B cell (primary cell): Measurements from ENCODE around the gene DHRS1. TPM values are rescaled to one million over a fixed set of nuclear protein-coding genes. Genes with fewer than 3 reads are reported as not detected.

Source experiments
- ATAC-seq: fragments of 200-7000 bp; cut with Tn5 transposase; one replicate; pipeline ENCODE4 v1.10.0; 2021; ENCODE audit warnings: low read depth, mild to moderate bottlenecking, moderate number of reproducible peaks, moderate library complexity
- CTCF ChIA-PET: fragments of 350-600 bp; sonication (Branson Sonifier 250); formaldehyde crosslinking; loops from one replicate; lab custom pipeline; 2021; ENCODE audit warnings: antibody characterized with exemption, inconsistent platforms; lab: Charles Lee
- POLR2A ChIA-PET: fragments of 350-600 bp; sonication (Branson Sonifier 250); formaldehyde crosslinking; loops from one replicate; lab custom pipeline; 2021; ENCODE audit warnings: antibody characterized with exemption; lab: Charles Lee
- DNase-seq: peaks from one replicate; pipeline ENCODE4 v3.0.0; 2013
- H2AFZ ChIP-seq: 2 replicates; pipeline ENCODE4 v1.6.1; 2012; ENCODE audit warnings: mild to moderate bottlenecking, low read depth, low read length; ENCODE audit not compliant: insufficient read depth, poor library complexity, severe bottlenecking
- H3K27ac ChIP-seq, 2 donors: 1 replicate in 1 of 2; 2 replicates in 1 of 2; pipeline ENCODE4 v1.5.1; 2012 to 2013; ENCODE audit warnings: low read length in 2 of 2, mild to moderate bottlenecking in 2 of 2, moderate library complexity in 1 of 2
- H3K27me3 ChIP-seq, 4 experiments: fragments of 200-600 bp in 1 of 4; sonication (generic) in 1 of 4; replicated peaks in 1 of 4; 1 replicate in 2 of 4; 2 replicates in 2 of 4; pipeline versions ENCODE4 v1.6.1 to v1.7.0; 2013 to 2016; ENCODE audit warnings: low read length in 3 of 4, mild to moderate bottlenecking in 2 of 4, mixed read lengths in 1 of 4, moderate library complexity in 1 of 4; ENCODE audit not compliant: insufficient read depth in 4 of 4, control insufficient read depth in 3 of 4; ENCODE audit errors: control extremely low read depth in 1 of 4
- H3K36me3 ChIP-seq, 2 experiments: replicated peaks in 1 of 2; 1 replicate in 1 of 2; 2 replicates in 1 of 2; pipeline versions ENCODE4 v1.6.1 to v1.7.1; 2013; ENCODE audit warnings: low read length in 1 of 2; ENCODE audit not compliant: insufficient read depth in 2 of 2, control insufficient read depth in 1 of 2; ENCODE audit errors: control extremely low read depth in 1 of 2, extremely low read depth in 1 of 2
- H3K4me1 ChIP-seq, 2 donors: fragments of 200-600 bp in 1 of 2; sonication (generic) in 1 of 2; 1 replicate in 1 of 2; 2 replicates in 1 of 2; pipeline versions ENCODE4 v1.5.1 to v1.6.1; 2013 to 2017; ENCODE audit warnings: low read length in 2 of 2; ENCODE audit not compliant: control insufficient read depth in 2 of 2, insufficient read depth in 2 of 2
- H3K4me2 ChIP-seq: replicated peaks from 2 replicates; pipeline ENCODE3; 2012; ENCODE audit warnings: mild to moderate bottlenecking, low read depth, low read length; ENCODE audit not compliant: poor library complexity, severe bottlenecking
- H3K4me3 ChIP-seq, 5 experiments: fragments of 200-600 bp in 1 of 5; sonication (generic) in 1 of 5; 1 replicate in 3 of 5; 2 replicates in 2 of 5; pipeline versions ENCODE4 v1.5.1 to v1.7.0; 2011 to 2016; ENCODE audit warnings: low read length in 4 of 5, mild to moderate bottlenecking in 4 of 5, low read depth in 2 of 5, control low read depth in 1 of 5, moderate library complexity in 1 of 5; ENCODE audit not compliant: insufficient read depth in 1 of 5; ENCODE audit errors: control extremely low read depth in 1 of 5, extremely low read depth in 1 of 5
- H3K79me2 ChIP-seq: fragments of 200-600 bp; sonication (generic); one replicate; pipeline ENCODE4 v1.6.0; 2016; ENCODE audit warnings: low read length; ENCODE audit not compliant: control insufficient read depth, insufficient read depth
- H3K9ac ChIP-seq: fragments of 200-600 bp; sonication (generic); 2 replicates; pipeline ENCODE4 v1.6.1; 2017; ENCODE audit warnings: mild to moderate bottlenecking, low read length, moderate library complexity
- H3K9me3 ChIP-seq, 3 donors: one replicate each; pipeline versions ENCODE4 v1.6.1 to v1.7.1; 2013; ENCODE audit warnings: low read length in 2 of 3; ENCODE audit not compliant: control insufficient read depth in 2 of 3, insufficient read depth in 1 of 3; ENCODE audit errors: control extremely low read depth in 1 of 3
- H4K20me1 ChIP-seq: 2 replicates; pipeline ENCODE4 v1.6.0; 2012; ENCODE audit warnings: mild to moderate bottlenecking, low read length; ENCODE audit not compliant: insufficient read depth, control insufficient read depth, poor library complexity, severe bottlenecking
- H3K27ac Mint-ChIP-seq: one replicate; pipeline ENCODE4 v1.8.0; 2021; ENCODE audit warnings: mixed read lengths
- H3K27me3 Mint-ChIP-seq: one replicate; pipeline ENCODE4 v1.8.0; 2021; ENCODE audit warnings: mixed read lengths
- H3K4me1 Mint-ChIP-seq: one replicate; pipeline ENCODE4 v1.8.0; 2021; ENCODE audit warnings: mixed read lengths
- H3K4me3 Mint-ChIP-seq: one replicate; pipeline ENCODE4 v1.8.0; 2021; ENCODE audit warnings: mixed read lengths
- H3K9me3 Mint-ChIP-seq: one replicate; pipeline ENCODE4 v1.8.0; 2022; ENCODE audit warnings: mixed read lengths; ENCODE audit not compliant: insufficient read depth
- EZH2 ChIP-seq: IDR thresholded peaks from 2 replicates; pipeline ENCODE4 v1.6.1; 2012; ENCODE audit warnings: borderline replicate concordance, low read depth, mild to moderate bottlenecking, moderate library complexity, low read length; ENCODE audit not compliant: insufficient read depth, poor library complexity, severe bottlenecking
- WGBS: methylation state at CpG from one replicate; pipeline ENCODE4 v1.1.5; 2013; ENCODE audit warnings: missing lambda C conversion rate; ENCODE audit not compliant: insufficient coverage; 5-methylcytosine and 5-hydroxymethylcytosine counted together
- intact Hi-C: fragments of 100-400 bp; cut with micrococcal nuclease; formaldehyde crosslinking; loops from one replicate; pipeline ENCODE4 v1.10.0; 2022
- polyA plus RNA-seq: library from polyadenylated mRNA; depleted of rRNA; stranded (reverse); fragments of >200 nt; gene quantifications from 2 replicates; pipeline ENCODE4 v1.2.3, GENCODE V29; 2012
- total RNA-seq, 2 donors: library from RNA; stranded (reverse); fragments of 120-200 nt in 1 of 2; gene quantifications; 1 replicate in 1 of 2; 2 replicates in 1 of 2; pipeline versions ENCODE4 v1.2.3 to v1.2.4, GENCODE V29; 2013 to 2022
- TF ChIP-seq, protein P1 (sequence below): fragments of 200-600 bp; IDR thresholded peaks from one replicate; pipeline ENCODE4 v1.8.0; 2022; ENCODE audit warnings: antibody characterized with exemption, mild to moderate bottlenecking

Gene DHRS1
- total and polyA plus RNA-seq, 2 donors (not counting 1 experiment from before 2014, with no cell fraction given), result 42.7 to 76.9 TPM

DNA sequence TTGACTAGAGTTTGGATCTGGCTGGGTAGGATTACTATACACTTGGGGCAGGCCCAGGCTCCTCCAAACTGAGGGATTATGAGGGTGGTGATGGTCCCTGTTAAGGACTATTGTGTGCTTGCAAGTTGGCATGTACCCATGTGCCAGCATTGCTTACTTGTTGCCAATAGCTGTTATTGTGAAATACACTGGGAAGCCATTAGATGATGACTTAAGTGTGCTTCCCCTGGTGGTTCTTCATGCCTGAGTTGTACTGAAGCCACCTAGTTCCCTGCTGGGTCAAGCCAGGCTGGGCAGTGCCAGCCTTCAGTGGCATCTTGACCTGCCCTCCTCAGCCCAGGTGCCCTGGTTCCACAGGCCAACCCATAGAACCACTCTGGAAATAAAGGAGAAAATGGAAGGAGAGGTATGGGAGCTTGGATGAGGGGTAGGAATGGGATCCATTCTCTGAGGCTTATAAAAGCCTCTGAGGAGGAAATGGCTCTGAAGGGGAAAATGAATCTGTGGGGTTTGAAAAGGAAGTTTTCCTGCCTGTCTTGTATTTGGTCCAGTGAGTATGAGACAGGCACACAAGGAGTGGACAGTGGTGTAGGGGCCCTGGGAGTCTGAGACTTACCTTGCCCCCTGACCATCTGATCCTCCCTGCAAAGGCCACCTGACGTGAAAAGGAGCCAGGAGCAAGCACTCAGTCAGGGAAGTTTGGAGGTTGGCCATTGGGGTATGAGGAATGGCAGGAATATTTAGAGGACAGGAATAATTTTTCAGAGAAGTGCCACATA lies 12.4 kb upstream of the DHRS1 start:
- H3K9me3 Mint-ChIP-seq, result no peaks in the 10 kb centered on the region
- no peaks in the 10 kb centered on the region for H3K27me3 ChIP-seq
- peaks cover 32% of the 10 kb centered on the region for H4K20me1 ChIP-seq
- peak overlapping the region; percentile 91 for H3K27ac Mint-ChIP-seq
- CTCF ChIA-PET, result interaction anchor here (1.3 to 9.4 kb wide), 11 partner anchors 9 to 124 kb away, joined by 3 to 112 read pairs (median 7); partner anchors contain the start of genes CBLN3, KHNYN, MDP1 and RABGGTA
- H3K4me3 Mint-ChIP-seq, result peak overlapping the region; percentile 84
- POLR2A ChIA-PET, result interaction anchor here (0.6 to 2.0 kb wide), 8 partner anchors 12 to 119 kb away, joined by 3 to 17 read pairs (median 6); partner anchors contain the start of genes CHMP4A, DHRS1, KHNYN and NOP9
- TF ChIP-seq, protein P1, sequence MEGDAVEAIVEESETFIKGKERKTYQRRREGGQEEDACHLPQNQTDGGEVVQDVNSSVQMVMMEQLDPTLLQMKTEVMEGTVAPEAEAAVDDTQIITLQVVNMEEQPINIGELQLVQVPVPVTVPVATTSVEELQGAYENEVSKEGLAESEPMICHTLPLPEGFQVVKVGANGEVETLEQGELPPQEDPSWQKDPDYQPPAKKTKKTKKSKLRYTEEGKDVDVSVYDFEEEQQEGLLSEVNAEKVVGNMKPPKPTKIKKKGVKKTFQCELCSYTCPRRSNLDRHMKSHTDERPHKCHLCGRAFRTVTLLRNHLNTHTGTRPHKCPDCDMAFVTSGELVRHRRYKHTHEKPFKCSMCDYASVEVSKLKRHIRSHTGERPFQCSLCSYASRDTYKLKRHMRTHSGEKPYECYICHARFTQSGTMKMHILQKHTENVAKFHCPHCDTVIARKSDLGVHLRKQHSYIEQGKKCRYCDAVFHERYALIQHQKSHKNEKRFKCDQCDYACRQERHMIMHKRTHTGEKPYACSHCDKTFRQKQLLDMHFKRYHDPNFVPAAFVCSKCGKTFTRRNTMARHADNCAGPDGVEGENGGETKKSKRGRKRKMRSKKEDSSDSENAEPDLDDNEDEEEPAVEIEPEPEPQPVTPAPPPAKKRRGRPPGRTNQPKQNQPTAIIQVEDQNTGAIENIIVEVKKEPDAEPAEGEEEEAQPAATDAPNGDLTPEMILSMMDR, result no peak
- TF ChIP-seq EZH2, result no peak
- DNase-seq (no peak), ATAC-seq (no peak)
- H3K79me2 ChIP-seq, result peaks cover 16% of the 10 kb centered on the region
- intact Hi-C loops, result loop anchor here (1.0 to 5.0 kb wide), 4 partner anchors 20 to 300 kb away; partner anchors contain the start of gene TINF2
- H2AFZ ChIP-seq, result peak overlapping the region; percentile 82
- peak overlapping the region; percentile 70 for H3K9ac ChIP-seq
- no peaks in the 10 kb centered on the region for H3K27me3 Mint-ChIP-seq
- peaks cover 38 to 57% of the 10 kb centered on the region in 2 donors for H3K4me1 ChIP-seq
- no CpG with 5 or more reads among the region's 1 CpG for whole genome bisulfite sequencing
- H3K4me2 ChIP-seq, result peak overlapping the region; percentile 92
- H3K27ac ChIP-seq, result peak overlapping the region; percentile 65 to 83
- H3K4me1 Mint-ChIP-seq, result peaks cover 61% of the 10 kb centered on the region
- H3K4me3 ChIP-seq, result peak overlapping the region; percentile 8 to 71 (median 57)
- H3K36me3 ChIP-seq, result peaks cover 0 to 15% of the 10 kb centered on the region in 2 experiments
- H3K9me3 ChIP-seq, result no peaks in the 10 kb centered on the region
